Stimulated activated CD4-positive, alpha-beta T cell treated with anti-CD3 and anti-CD28 coated beads, Interleukin-15, amount 100 ng/mL, for 1 hour (primary cell): ENCODE measurements around the gene CFP.
"Not testable (repeated sequence)": the region's sequence is repeated elsewhere in the genome, so short reads cannot be mapped to it uniquely, and the experiment has no call there.

ENCODE experiments used
- DNase-seq, 2 donors: peaks; one replicate each; pipeline ENCODE4 v3.0.0-alpha.2; 2020; ENCODE audit warnings: low read depth in 1 of 2, low spot score in 1 of 2

CFP gene

GRCh38 chrX:47607091-47607490 is 22.6 kb downstream of the CFP start:
- no peak for DNase-seq

- no peak for DNase-seq
Observed at GRCh38 chrX:47605024-47605423, 24.7 kb downstream of the CFP start.

DNA sequence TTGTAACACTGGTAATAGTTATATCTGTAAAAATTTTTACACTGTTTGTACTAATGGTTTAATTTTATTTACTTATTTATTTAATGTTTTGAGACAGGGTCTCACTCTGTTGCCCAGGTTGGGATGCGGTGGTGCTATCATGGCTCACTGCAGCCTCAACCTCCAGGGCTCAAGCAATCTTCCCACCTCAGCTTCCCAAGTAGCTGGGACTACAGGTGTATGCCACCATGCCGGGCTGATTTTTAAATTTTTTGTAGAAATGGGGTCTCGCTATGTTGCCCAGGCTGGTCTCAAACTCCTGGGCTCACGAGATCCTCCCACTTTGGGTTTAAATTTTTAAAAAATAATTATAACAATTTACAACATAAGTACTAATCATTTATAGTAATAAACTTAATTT is 26.6 kb downstream of the CFP start:
- not testable (repeated sequence) for DNase-seq

DNA sequence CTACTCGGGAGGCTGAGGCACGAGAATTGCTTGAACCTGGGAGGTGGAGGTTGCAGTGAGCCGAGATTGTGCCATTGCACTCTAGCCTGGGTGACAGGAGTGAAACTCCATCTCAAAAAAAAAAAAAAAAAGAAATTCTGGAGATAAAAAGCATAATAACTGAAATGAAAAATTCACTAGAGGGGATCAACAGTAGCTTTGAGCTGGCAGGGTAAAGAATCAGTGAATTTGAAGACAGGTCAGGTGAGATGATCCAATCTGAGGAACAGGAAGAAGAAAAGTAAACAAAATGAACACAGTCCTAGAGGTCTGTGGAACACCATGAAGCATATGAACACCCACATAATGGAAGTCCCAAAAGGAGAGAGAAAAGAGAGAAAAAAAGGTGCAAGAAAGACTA is 32.5 kb downstream of the CFP start:
- no peak for DNase-seq

- DNase-seq = no peak
Observed at GRCh38 chrX:47596256-47596655, 33.5 kb downstream of the CFP start.

- no peak for DNase-seq
Observed at GRCh38 chrX:47595716-47596251, 33.9 kb downstream of the CFP start.

- DNase-seq = no peak
Observed at GRCh38 chrX:47593522-47593921, 36.2 kb downstream of the CFP start.

DNA sequence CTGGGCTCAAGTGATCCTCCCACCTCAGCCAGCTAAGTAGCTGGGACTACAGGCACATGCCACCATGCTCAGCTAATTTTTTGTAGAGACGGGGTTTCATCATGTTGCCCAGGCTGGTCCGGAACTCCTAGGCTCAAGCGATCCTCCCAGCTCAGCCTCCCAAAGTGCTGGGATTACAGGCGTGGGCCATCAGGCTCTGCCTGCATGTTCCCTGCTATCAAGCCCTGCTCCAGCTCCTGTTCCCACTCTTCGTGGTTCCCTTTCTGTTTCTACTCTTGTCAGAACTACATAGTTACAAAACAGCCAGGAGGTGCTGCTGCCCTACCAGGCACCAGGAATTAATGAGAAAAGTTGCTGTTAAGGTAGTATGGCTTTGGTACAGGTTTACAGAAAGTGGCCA is 38.7 kb downstream of the CFP start:
- no peak for DNase-seq

GRCh38 chrX:47587906-47588735 is 41.6 kb downstream of the CFP start:
- DNase-seq = no peak

GRCh38 chrX:47587091-47587891 is 42.4 kb downstream of the CFP start:
- no peak for DNase-seq

- no peak for DNase-seq
Observed at GRCh38 chrX:47586043-47586787, 43.5 kb downstream of the CFP start.

GRCh38 chrX:47585273-47585672 is 44.5 kb downstream of the CFP start:
- DNase-seq = no peak

DNA sequence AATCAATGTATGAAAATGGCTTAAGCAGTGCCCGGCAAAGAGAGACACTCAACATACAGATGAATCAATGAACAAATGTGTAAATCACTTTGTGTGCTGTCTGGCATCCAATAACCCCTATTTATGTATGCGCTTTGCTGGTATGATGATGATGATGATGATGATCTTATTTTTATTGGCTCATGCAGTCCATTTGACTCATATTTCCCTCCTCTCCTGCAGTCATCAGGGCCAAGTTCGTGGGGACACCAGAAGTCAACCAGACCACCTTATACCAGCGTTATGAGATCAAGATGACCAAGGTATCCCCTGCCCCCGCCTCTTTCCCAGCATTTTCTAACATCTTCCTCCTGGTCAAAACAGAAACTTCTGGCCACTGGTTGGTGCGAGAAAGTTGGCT is 45.0 kb downstream of the CFP start:
- DNase-seq = no peak

- DNase-seq = no peak
Observed at GRCh38 chrX:47583240-47583861, 46.4 kb downstream of the CFP start.

- DNase-seq = peak; percentile 54 to 61
Observed at GRCh38 chrX:47581731-47582647, 47.7 kb downstream of the CFP start, which contains the start of gene TIMP1. Gene TIMP1 (plus strand): TSS chrX:47582436. CDS start chrX:47583416, 980 bp downstream.

DNA sequence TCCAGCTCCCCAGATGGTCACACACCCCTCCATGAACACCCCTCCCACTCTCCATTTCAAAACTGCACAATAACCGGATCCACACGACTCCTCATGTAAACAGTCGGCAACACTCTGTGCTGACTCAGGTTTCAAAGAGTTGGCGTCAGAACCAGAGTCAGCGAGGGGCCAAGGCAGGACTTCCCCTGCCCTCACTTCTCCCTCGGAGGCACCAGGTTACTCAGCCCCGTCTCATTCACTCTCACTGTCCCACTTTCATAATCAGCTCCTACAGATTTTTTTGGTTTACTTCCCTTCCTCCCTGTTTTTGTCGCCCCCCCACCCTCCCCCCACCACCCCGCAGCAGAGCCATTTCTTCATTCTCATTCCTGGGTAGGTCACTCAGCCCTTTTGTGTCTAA is 50.2 kb downstream of the CFP start:
- no peak for DNase-seq

- no peak for DNase-seq
Observed at GRCh38 chrX:47578692-47579091, 51.0 kb downstream of the CFP start.

DNA sequence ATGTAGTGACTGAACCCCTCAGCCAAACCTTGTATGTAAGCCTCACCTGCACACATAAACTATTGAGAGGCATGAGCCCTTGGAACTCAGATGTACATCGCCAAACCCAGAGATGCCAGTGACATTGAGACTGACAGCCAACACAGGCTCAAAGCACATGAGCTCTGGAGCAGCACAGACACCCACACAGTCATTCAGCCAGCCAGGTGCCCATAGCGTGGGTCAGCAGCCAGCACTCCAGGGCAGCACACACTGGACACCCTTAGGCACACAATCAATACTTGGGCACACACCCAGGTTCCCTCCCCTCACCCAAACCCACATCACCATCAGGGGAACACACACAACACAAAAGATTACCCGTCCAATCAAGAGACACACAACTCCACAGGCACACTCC is 51.8 kb downstream of the CFP start:
- DNase-seq = no peak

DNA sequence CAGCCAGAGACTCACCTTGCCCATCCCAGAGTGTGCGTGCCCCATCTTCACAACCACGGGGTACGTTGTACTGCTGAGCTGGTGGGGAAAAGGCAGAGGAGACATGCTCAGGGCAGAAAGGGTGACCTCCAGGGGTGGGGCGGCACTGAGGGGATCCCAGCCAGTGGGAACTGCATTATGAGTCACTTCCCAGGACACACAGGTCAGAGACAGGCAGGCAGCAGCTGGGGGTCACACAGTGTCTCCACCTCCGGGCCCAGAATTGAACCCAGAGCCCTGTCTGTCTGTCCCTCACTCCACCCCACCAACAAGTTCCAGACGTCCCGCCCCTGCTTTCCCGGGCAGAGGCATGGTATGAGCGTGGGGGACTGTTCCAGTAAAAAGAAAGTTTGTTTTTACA is 52.3 kb downstream of the CFP start:
- DNase-seq = no peak
